Pancreas (tissue), 10 donors: ENCODE results near the gene FAM9A. TPM values are rescaled to one million over a fixed set of nuclear protein-coding genes. Genes with fewer than 3 reads are reported as not detected.
A peak's percentile ranks its signal among the peaks of the same experiment; 100 is the strongest.
"Not testable (repeated sequence)": the region's sequence is repeated elsewhere in the genome, so short reads cannot be mapped to it uniquely, and the experiment has no call there.

Source experiments
- ATAC-seq, 4 donors: fragments of 200-7000 bp; cut with Tn5 transposase; one replicate each; pipeline versions ENCODE4 v1.8.0 to v1.9.1; 2020; ENCODE audit warnings: mild to moderate bottlenecking in 4 of 4, moderate library complexity in 4 of 4
- DNase-seq, 6 donors: peaks; one replicate each; pipeline ENCODE4 v3.0.0-alpha.2; 2020
- FAIRE-seq: peaks from 2 replicates; lab custom pipeline; 2012; peaks lifted over from hg19 to GRCh38; lab: Jason Lieb, UNC
- H3K27ac ChIP-seq, 4 donors: fragments of 200-600 bp; sonication (generic); 1 replicate in 3 of 4; 2 replicates in 1 of 4; pipeline versions ENCODE4 v1.5.0 to v1.8.0; 2020
- H3K27me3 ChIP-seq, 4 donors: fragments of 200-600 bp; one replicate each; pipeline ENCODE4 v1.8.0; 2021
- H3K36me3 ChIP-seq, 3 donors: fragments of 200-600 bp; sonication (generic) in 1 of 3; one replicate each; pipeline versions ENCODE4 v1.5.0 to v1.8.0; 2020 to 2021
- H3K4me1 ChIP-seq, 3 donors: fragments of 200-600 bp; one replicate each; pipeline ENCODE4 v1.8.0; 2021
- H3K4me3 ChIP-seq, 4 donors: fragments of 200-600 bp; sonication (generic) in 2 of 4; one replicate each; pipeline versions ENCODE4 v1.5.0 to v1.8.0; 2020 to 2021
- H3K9me3 ChIP-seq, 4 donors: fragments of 200-600 bp; one replicate each; pipeline ENCODE4 v1.8.0; 2021
- WGBS, 2 donors: extraction: QIAGEN DNeasy Blood & Tissue Kit; methylation state at CpG; one replicate each; pipeline ENCODE4 v1.1.7; 2013; 5-methylcytosine and 5-hydroxymethylcytosine counted together
- intact Hi-C, 3 donors: fragments of 100-400 bp; cut with DNase I; formaldehyde crosslinking; loops; one replicate each; pipeline versions ENCODE4 v1.11.1 to v1.14.2; 2022
- polyA plus RNA-seq, 2 donors: library from polyadenylated mRNA; stranded (reverse); fragments of 200-250 nt; gene quantifications; one replicate each; pipeline ENCODE4 v1.2.3, GENCODE V29; 2013
- total RNA-seq, 6 donors: library from RNA; stranded (reverse); fragmentation: NEBNext Ultra II Directional in 4 of 6; extraction: Animal tissue kit (Norgen Biotek cat#: 25700) in 4 of 6; gene quantifications; one replicate each; pipeline versions ENCODE4 v1.2.1 to v1.2.4, GENCODE V29; 2021 to 2023
- TF ChIP-seq, protein P1 (sequence below), 4 donors: fragments of 200-600 bp; sonication (generic) in 3 of 4; IDR thresholded peaks; one replicate each; pipeline versions ENCODE4 v1.5.0 to v1.8.0; 2021; ENCODE audit warnings: antibody characterized with exemption in 4 of 4
- donor health status: healthy with polysubstance abuse.
- donor health status: DM: no; HTN: no; CAD: no; lungs with moderate emphysema.
- donor health status: DM: no; HTN: no; CAD: no.
- donor health status: control.
- donor health status: control.
- donor health status: Bipolar disorder and iron deficiency.
- donor health status: DM: yes; HTN: yes; CAD: no.
- donor health status: DM: no; HTN: no; CAD: no.
- donor health status: DM: no; HTN: no; CAD: no.
- donor health status: DM: yes; HTN: yes; CAD: no.

FAM9A gene
- total and polyA plus RNA-seq, 8 donors = not detected

- no peak for DNase-seq
- Histone ChIP-seq H3K4me3 (no peak overlapping the region), H3K27ac (no peak overlapping the region), H3K4me1 (no peaks in the 10 kb centered on the region), H3K9me3 (no peaks in the 10 kb centered on the region), H3K27me3 (no peaks in the 10 kb centered on the region), H3K36me3 (no peaks in the 10 kb centered on the region)
- FAIRE-seq = peak; percentile 92
- ATAC-seq = no peak
- intact Hi-C loops = no loop called here
- TF ChIP-seq, protein P1, sequence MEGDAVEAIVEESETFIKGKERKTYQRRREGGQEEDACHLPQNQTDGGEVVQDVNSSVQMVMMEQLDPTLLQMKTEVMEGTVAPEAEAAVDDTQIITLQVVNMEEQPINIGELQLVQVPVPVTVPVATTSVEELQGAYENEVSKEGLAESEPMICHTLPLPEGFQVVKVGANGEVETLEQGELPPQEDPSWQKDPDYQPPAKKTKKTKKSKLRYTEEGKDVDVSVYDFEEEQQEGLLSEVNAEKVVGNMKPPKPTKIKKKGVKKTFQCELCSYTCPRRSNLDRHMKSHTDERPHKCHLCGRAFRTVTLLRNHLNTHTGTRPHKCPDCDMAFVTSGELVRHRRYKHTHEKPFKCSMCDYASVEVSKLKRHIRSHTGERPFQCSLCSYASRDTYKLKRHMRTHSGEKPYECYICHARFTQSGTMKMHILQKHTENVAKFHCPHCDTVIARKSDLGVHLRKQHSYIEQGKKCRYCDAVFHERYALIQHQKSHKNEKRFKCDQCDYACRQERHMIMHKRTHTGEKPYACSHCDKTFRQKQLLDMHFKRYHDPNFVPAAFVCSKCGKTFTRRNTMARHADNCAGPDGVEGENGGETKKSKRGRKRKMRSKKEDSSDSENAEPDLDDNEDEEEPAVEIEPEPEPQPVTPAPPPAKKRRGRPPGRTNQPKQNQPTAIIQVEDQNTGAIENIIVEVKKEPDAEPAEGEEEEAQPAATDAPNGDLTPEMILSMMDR (IDR thresholded peaks at IDR 0.05) = no peak
Measured at GRCh38 chrX:8808661-8809060, 7.5 kb upstream of the FAM9A start.

DNA sequence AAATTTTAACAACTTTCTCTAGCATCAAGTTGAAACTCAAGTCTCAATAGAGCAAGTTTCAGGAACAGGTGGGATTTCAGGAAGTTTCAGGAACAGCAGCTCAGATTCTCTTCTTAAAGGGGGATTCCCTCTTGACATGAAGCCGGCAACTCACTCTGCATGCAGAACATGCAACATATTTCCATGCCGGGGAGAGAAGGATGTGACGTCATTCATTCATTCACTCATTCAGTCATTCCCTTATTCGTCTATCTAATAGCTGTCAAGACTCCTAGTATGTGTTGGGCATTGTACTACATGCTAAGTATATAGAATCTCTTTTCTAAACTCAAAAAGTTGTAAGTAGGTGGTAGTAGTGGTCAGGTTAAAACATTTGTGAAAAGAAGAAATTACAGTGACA, 4.8 kb upstream of the FAM9A start:
- Histone ChIP-seq H3K36me3 (no peaks in the 10 kb centered on the region), H3K27me3 (no peaks in the 10 kb centered on the region), H3K4me3 (no peak overlapping the region), H3K4me1 (no peaks in the 10 kb centered on the region), H3K9me3 (no peaks in the 10 kb centered on the region), H3K27ac (no peak overlapping the region)
- DNase-seq (no peak), FAIRE-seq (no peak), ATAC-seq (no peak)
- WGBS, 2 donors = 62 to 69% methylated on average over 4 of the region's 4 CpGs
- intact Hi-C loops = no loop called here
- TF ChIP-seq, protein P1 (IDR thresholded peaks at IDR 0.05) = no peak

DNA sequence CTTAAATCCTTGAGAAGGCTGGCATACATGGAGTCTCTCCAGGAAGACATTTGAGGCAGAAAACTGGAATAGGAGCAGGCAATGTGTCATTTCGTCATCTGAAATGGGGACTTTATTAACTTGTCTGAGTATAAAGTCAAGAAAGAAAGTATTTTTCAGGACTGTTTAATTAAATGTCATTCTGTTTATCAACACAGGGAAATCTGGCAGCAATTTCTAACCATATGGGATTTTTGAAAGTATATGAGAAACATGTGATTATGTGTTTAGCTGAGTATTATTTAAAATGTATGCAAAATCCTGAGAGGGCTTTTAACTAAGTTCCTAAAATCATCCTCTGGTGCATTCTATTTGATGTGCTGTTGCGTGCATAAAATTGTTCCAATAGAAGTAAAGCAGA, 3.9 kb upstream of the FAM9A start:
- intact Hi-C loops = no loop called here
- no peak for FAIRE-seq
- 79 to 84% methylated on average over 2 of the region's 2 CpGs for WGBS, 2 donors

GRCh38 chrX:8803326-8803725, 2.1 kb upstream of the FAM9A start:
- FAIRE-seq = no peak
- Histone ChIP-seq H3K4me1 (no peaks in the 10 kb centered on the region), H3K36me3 (no peaks in the 10 kb centered on the region), H3K4me3 (no peak overlapping the region), H3K27me3 (no peaks in the 10 kb centered on the region), H3K9me3 (no peaks in the 10 kb centered on the region), H3K27ac (no peak overlapping the region)
- ATAC-seq = no peak
- WGBS, 2 donors = 38 to 51% methylated on average over 3 of the region's 3 CpGs
- no peak for DNase-seq
- TF ChIP-seq, protein P1 (IDR thresholded peaks at IDR 0.05) = no peak
- intact Hi-C loops = no loop called here

More for the DNA sequence above, 3.9 kb upstream of the FAM9A start:
- no peak for ATAC-seq
- Histone ChIP-seq H3K4me3 (no peak overlapping the region), H3K9me3 (no peaks in the 10 kb centered on the region), H3K4me1 (no peaks in the 10 kb centered on the region), H3K27me3 (no peaks in the 10 kb centered on the region), H3K27ac (no peak overlapping the region), H3K36me3 (no peaks in the 10 kb centered on the region)
- no peak for DNase-seq
- TF ChIP-seq, protein P1 (IDR thresholded peaks at IDR 0.05) = no peak

GRCh38 chrX:8800351-8800750, 832 bp downstream of the FAM9A start:
- H3K4me1 ChIP-seq, H3K27ac ChIP-seq, H3K4me3 ChIP-seq, H3K36me3 ChIP-seq, intact Hi-C loops, ATAC-seq, FAIRE-seq, H3K27me3 ChIP-seq, H3K9me3 ChIP-seq: not testable (repeated sequence)
- DNase-seq = peak in 1 of 6 donors; percentile 71
- WGBS, 2 donors = 82 to 91% methylated on average over 14 to 15 of the region's 15 CpGs

- H3K9me3 ChIP-seq, H3K27me3 ChIP-seq, H3K36me3 ChIP-seq, ATAC-seq, H3K27ac ChIP-seq, FAIRE-seq, H3K4me1 ChIP-seq, H3K4me3 ChIP-seq, intact Hi-C loops: not testable (repeated sequence)
- peak in 1 of 6 donors; percentile 68 for DNase-seq
- WGBS, 2 donors = 93 to 95% methylated on average over 9 to 12 of the region's 13 CpGs
Measured at GRCh38 chrX:8799281-8799680, 1.9 kb downstream of the FAM9A start.

DNA sequence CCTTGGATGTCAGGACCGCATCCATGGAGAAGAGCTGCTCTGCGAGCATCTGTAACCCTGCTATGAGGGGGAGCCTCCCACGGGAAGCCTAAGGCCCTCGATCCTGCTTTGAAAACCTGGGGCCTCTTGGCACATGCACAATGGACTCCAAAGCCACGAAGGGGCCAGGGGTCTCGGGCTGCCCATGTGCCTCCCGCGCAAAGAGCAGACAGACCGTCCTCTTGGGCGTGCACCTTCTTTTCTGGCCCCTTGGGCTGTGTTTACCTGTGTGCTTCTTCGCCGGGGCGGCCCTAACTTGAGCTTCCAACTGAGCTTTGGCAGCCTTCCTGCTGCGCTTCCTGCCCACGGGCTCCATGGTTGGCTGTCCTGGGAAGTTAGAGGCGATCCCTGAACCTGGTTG, 2.5 kb downstream of the FAM9A start:
- ATAC-seq, intact Hi-C loops, H3K9me3 ChIP-seq, H3K27ac ChIP-seq, FAIRE-seq, H3K27me3 ChIP-seq, H3K36me3 ChIP-seq, H3K4me1 ChIP-seq, H3K4me3 ChIP-seq: not testable (repeated sequence)
- 83% methylated on average over 15 of the region's 16 CpGs for WGBS, 2 donors
- DNase-seq = peak in 1 of 6 donors; percentile 37

- H3K4me1 ChIP-seq, H3K27ac ChIP-seq, H3K9me3 ChIP-seq, DNase-seq, intact Hi-C loops, H3K4me3 ChIP-seq, FAIRE-seq, ATAC-seq, H3K36me3 ChIP-seq: not testable (repeated sequence)
- 81 to 85% methylated on average over 1 of the region's 1 CpG for WGBS, 2 donors
- H3K27me3 ChIP-seq = peaks cover 0 to 11% (median 0%) of the 10 kb centered on the region in 4 donors
Measured at GRCh38 chrX:8787119-8787518, 14.1 kb downstream of the FAM9A start.
